ENCODE results near the gene SQSTM1.

SQSTM1 gene

DNA sequence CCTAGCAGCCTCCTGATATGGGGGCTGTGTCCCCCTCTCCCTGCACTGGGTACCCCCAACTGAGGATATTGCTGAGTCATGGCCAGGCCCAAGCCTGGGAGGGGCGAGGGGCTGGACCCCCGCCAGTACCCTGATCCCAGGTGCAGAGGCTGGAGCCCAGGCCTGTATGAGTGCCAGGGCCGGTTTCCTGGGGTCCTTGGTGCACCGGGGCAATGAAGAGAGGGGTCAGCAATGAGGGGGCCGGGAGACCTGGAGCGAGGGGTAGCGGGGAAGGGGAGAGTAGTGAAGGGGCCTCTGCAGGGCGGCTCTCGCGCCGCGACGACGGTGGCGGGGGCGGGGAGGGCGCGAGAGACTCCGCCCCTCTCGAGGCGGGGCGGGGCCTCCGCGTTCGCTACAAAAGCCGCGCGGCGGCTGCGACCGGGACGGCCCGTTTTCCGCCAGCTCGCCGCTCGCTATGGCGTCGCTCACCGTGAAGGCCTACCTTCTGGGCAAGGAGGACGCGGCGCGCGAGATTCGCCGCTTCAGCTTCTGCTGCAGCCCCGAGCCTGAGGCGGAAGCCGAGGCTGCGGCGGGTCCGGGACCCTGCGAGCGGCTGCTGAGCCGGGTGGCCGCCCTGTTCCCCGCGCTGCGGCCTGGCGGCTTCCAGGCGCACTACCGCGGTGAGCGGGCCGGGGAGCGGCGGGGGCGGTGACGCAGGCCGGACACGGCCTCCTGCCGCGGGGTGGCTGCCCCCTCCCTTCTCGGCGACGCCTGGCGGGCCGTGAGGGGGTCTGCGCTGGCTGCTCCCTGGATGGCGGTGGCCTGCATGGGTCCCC lies at the start of gene SQSTM1:
Gene SQSTM1, plus strand, starts transcription at position 423 of the 815 bp plus-strand sequence. Its CDS starts 32 bp downstream, at position 455.
- peak within 1 kb of the TSS; percentile 72 for H3K4me3 ChIP-seq (ENCODE audit: control insufficient read depth, low read depth, low read length)
- TF ChIP-seq, protein P1, sequence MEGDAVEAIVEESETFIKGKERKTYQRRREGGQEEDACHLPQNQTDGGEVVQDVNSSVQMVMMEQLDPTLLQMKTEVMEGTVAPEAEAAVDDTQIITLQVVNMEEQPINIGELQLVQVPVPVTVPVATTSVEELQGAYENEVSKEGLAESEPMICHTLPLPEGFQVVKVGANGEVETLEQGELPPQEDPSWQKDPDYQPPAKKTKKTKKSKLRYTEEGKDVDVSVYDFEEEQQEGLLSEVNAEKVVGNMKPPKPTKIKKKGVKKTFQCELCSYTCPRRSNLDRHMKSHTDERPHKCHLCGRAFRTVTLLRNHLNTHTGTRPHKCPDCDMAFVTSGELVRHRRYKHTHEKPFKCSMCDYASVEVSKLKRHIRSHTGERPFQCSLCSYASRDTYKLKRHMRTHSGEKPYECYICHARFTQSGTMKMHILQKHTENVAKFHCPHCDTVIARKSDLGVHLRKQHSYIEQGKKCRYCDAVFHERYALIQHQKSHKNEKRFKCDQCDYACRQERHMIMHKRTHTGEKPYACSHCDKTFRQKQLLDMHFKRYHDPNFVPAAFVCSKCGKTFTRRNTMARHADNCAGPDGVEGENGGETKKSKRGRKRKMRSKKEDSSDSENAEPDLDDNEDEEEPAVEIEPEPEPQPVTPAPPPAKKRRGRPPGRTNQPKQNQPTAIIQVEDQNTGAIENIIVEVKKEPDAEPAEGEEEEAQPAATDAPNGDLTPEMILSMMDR (conservative IDR thresholded peaks at IDR 0.05; ENCODE audit: control insufficient read depth, insufficient read depth, low read depth, low read length): no peak
- peak; percentile 70 for DNase-seq (ENCODE audit: low read depth)

DNA sequence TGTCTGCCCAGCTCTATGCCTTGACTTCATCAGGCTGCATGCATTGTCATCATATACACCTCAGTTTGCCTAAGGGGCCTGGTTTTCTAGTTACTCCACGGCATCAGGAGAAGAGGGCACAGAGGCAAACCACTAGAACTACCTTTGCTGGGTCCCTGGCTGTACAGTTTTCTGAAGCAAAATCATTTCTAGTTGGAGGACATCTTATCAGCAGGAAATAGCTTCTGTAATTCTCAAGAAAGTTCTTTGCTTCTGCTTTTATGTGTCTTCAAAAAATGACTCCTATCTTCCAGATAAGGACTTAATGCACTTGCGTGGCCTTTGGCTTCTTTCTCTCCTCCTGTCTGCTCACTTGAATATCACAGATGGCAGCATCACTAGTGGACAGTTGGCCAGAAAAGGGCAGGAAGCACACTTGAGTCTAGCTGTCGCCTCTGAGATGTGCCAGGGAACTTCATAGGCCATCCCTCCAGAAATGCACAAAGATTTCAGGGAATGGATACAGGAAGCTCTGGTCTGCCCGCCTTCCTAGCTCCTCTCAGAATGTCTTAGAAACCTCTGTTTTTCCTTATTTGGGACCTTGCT lies 49.3 kb upstream of the SQSTM1 start:
- no peak overlapping the region for H3K4me3 ChIP-seq (ENCODE audit: control insufficient read depth, low read depth, low read length)
- DNase-seq (ENCODE audit: low read depth): no peak
- TF ChIP-seq, protein P1 (conservative IDR thresholded peaks at IDR 0.05; ENCODE audit: control insufficient read depth, insufficient read depth, low read depth, low read length): no peak

DNA sequence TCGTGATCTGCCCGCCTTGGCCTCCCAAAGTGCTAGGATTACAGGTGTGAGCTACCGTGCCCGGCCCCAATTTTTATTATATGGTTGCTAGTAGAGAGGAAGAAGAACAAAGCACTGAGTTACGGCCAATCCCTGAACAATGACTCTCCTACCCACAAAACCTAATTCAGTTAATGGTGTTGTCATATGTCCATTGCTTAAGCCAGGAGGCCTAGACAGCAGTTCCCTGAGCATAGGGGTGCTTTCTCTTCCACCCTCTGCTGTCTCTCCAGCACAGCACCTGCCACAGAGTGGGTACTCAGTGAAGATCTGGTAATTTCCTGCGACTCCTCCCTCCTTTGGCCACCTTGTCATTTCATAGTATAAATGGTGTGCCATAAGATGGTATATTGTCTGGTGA lies 48.4 kb upstream of the SQSTM1 start:
- TF ChIP-seq, protein P1 (conservative IDR thresholded peaks at IDR 0.05; ENCODE audit: control insufficient read depth, insufficient read depth, low read depth, low read length): no peak
- no peak overlapping the region for H3K4me3 ChIP-seq (ENCODE audit: control insufficient read depth, low read depth, low read length)
- no peak for DNase-seq (ENCODE audit: low read depth)

DNA sequence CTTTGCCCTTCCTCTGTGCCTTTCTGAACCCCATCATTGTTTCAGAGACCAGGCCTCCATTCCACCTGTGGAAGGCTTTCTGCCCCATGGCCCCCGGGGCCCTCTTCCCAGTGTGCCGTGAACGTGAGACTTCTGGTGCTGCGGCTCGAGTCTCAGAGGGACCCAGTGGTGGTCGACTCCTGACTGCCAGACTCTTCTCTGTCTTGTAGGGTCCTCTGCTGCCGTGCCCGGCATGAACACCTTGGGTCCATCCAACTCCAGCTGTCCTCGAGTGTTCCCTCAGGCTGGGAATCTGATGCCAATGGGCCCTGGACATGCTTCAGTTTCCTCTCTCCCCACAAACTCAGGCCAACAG lies 47.0 kb upstream of the SQSTM1 start:
- no peak overlapping the region for H3K4me3 ChIP-seq (ENCODE audit: control insufficient read depth, low read depth, low read length)
- DNase-seq (ENCODE audit: low read depth): no peak
- TF ChIP-seq, protein P1 (conservative IDR thresholded peaks at IDR 0.05; ENCODE audit: control insufficient read depth, insufficient read depth, low read depth, low read length): no peak

DNA sequence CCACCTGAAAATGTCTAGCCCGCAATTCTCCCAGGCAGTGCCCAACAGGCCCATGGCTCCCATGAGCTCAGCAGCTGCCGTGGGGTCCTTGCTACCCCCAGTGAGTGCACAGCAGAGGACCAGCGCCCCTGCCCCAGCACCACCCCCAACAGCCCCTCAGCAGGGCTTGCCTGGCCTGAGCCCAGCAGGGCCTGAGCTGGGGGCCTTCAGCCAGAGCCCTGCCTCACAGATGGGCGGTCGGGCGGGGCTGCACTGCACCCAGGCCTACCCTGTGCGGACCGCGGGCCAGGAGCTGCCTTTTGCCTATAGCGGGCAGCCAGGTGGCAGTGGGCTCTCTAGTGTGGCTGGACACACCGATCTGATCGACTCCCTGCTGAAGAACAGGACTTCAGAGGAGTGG lies 46.3 kb upstream of the SQSTM1 start:
- TF ChIP-seq, protein P1 (conservative IDR thresholded peaks at IDR 0.05; ENCODE audit: control insufficient read depth, insufficient read depth, low read depth, low read length): no peak
- DNase-seq (ENCODE audit: low read depth): no peak
- no peak overlapping the region for H3K4me3 ChIP-seq (ENCODE audit: control insufficient read depth, low read depth, low read length)

DNA sequence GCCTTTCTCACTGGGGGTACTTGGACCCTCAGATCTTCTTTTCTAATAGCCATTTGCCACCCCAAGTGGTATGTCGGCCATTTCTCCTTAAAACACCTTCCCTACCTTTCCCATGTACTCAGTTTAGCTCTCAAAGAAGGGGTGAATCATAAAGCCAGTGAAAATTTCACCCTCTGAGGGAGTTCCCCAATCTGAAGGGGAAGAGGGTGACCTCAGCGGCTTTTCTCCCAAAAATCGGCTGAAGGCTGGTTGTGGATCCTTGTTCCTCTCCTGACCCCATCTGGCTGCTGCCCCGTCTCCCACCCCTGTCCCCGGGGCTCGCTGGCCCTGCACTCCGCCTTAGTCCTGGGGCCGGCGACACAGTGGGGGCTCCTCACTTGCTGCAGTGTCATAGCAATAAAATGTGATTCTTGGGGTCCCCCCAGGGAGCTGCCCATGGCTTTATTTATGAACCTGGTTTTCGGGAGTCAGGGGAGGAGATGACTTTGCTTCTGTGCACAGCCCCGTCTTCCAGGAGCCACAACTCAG lies 44.2 kb upstream of the SQSTM1 start:
- TF ChIP-seq, protein P1 (conservative IDR thresholded peaks at IDR 0.05; ENCODE audit: control insufficient read depth, insufficient read depth, low read depth, low read length): no peak
- no peak overlapping the region for H3K4me3 ChIP-seq (ENCODE audit: control insufficient read depth, low read depth, low read length)
- DNase-seq (ENCODE audit: low read depth): no peak
